ENCODE measurements around the gene NXT1. TPM values are rescaled to one million over a fixed set of nuclear protein-coding genes. Genes with fewer than 3 reads are reported as not detected.

NXT1 gene
- 1.4 and 2.0 TPM in 2 replicates for polyA plus RNA-seq

DNA sequence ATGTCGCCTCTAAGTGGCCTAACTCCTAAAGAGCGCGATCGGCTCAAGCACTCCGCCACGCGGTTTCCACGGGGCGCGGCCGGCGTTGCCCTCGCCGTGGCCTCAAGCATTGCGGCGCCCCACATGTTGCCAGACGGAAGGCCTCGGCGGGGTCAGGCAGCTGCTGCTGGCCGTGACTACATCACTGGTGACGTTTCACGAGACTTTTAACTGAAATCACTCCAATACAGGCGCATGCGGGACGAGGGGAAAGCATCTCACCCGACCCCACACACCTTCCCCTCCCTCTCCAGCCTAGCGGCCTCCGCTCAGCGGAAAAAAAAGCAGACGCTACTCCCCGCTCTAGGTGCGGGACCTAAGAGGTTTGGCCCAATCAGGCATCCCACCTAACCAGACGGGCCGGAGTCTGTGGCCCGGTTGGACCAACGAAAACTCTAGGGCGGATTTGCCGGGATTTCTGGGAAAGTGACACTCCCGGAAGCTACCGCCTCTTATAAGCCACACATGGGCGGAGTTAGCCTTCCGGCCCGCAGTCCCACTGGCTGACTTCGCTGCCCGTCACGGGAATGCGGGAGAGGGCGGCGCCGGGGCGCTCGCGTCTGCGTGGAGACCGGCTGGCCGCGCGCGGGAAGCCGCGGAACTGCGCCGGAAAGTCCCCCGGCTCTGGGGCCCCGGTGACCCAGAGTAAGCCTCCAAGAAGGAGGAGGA lies at the start of gene NXT1:
Gene NXT1 (plus strand): TSS at position 596 of the 708 bp plus-strand sequence. CDS start 3,251 bp downstream, outside the sequence.

DNA sequence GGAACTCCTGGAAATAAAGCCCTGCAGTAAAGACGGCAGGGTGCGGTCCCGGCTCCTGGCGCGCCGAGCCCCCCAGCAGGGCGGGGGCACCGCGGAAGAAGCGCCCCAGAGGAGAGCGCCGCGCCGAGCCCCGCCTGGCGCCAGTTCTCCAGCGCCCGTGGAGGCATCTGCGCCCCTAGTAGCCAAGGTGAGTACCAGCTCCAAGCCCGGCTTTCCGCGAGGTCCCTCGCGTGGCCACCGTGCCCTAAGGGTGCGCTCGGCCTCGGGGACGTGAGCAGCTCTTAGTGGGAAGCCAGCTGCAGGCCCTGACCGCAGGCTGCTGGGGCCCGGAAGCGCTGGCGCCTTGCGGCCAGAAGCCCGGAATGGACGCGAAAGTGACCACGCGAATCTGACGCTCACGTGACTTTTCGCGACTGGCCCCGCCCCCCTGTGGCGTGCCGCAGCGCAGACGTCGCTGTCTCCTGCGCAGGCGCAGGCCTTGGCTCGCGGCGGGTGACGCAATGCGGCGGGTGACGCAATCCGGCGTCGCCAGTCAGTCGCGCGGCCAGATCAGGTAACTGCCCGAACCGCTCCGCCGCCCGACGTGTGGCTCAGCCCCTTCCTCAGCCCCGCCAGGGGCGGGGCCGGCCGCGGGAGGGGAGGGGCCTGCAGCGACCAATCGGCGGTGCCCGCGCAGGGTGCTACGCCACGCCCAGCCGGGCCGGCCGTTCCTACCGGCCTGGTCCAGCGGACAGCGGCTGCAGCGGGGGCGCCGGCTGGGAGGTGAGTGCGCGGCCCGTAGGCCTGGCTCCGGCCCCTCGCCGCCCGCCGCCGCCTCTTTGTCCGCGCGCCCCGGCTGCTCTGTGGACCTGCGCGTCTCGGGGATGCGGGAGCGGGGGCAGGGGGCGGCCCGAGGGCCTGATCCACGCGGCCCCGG lies 11.1 kb downstream of the NXT1 start, which contains the start of gene GZF1:
Gene GZF1 (plus strand): TSS at position 707 of the 916 bp plus-strand sequence. CDS start 2,202 bp downstream, outside the sequence.

Other genes with a start within 250 kb of the NXT1 start
- 1.5 and 6.2 TPM in 2 replicates for gene GZF1, start 11.4 kb downstream of the NXT1 start, polyA plus RNA-seq
- 60.1 and 103 TPM in 2 replicates for gene NAPB, start 70.7 kb downstream of the NXT1 start, polyA plus RNA-seq
- gene CSTL1, start 88.9 kb downstream of the NXT1 start, polyA plus RNA-seq, result not detected in 2 replicates
- not detected in 2 replicates for gene CST11, start 102.1 kb downstream of the NXT1 start, polyA plus RNA-seq
- not detected in 2 replicates for gene CST8, start 140.3 kb downstream of the NXT1 start, polyA plus RNA-seq
- gene CST9L, start 217.7 kb downstream of the NXT1 start, polyA plus RNA-seq, result not detected in 2 replicates